Naive B cell (primary cell): Measurements from ENCODE around the gene MAP1B. TPM values are rescaled to one million over a fixed set of nuclear protein-coding genes. Genes with fewer than 3 reads are reported as not detected.

Source experiments
- ATAC-seq, 2 donors: fragments of 150-1000 bp; cut with Tn5 transposase; 2 replicates each; pipeline ENCODE4 v1.10.0; 2021; ENCODE audit warnings: low read depth in 2 of 2, mild to moderate bottlenecking in 2 of 2, moderate library complexity in 2 of 2
- DNase-seq: peaks from one replicate; pipeline ENCODE4 v3.0.0; 2022
- H3K27ac Mint-ChIP-seq, 6 donors: one replicate each; pipeline ENCODE4 v1.8.0; 2020 to 2022; ENCODE audit warnings: mild to moderate bottlenecking in 6 of 6, mixed read lengths in 6 of 6, moderate library complexity in 5 of 6, inconsistent platforms in 2 of 6
- H3K27me3 Mint-ChIP-seq, 3 donors: one replicate each; pipeline ENCODE4 v1.8.0; 2021 to 2022; ENCODE audit warnings: mixed read lengths in 3 of 3, mild to moderate bottlenecking in 1 of 3
- H3K36me3 Mint-ChIP-seq, 2 donors: one replicate each; pipeline ENCODE4 v1.8.0; 2020 to 2022; ENCODE audit warnings: mixed read lengths in 2 of 2, inconsistent platforms in 1 of 2, mild to moderate bottlenecking in 1 of 2
- H3K4me1 Mint-ChIP-seq, 3 donors: one replicate each; pipeline ENCODE4 v1.8.0; 2020 to 2022; ENCODE audit warnings: mixed read lengths in 3 of 3, inconsistent platforms in 1 of 3, mild to moderate bottlenecking in 1 of 3, moderate library complexity in 1 of 3
- H3K4me3 Mint-ChIP-seq, 8 donors: one replicate each; pipeline ENCODE4 v1.8.0; 2020 to 2022; ENCODE audit warnings: mild to moderate bottlenecking in 8 of 8, mixed read lengths in 8 of 8, moderate library complexity in 8 of 8, inconsistent platforms in 2 of 8
- H3K9me3 Mint-ChIP-seq, 7 donors: one replicate each; pipeline ENCODE4 v1.8.0; 2020 to 2022; ENCODE audit warnings: mixed read lengths in 7 of 7, mild to moderate bottlenecking in 5 of 7, inconsistent platforms in 2 of 7, moderate library complexity in 1 of 7
- polyA plus RNA-seq, 6 donors: library from polyadenylated mRNA; unstranded; fragments of 300-500 nt; fragmentation: Illumina TruSeq; gene quantifications; one replicate each; pipeline ENCODE4 v1.2.3, GENCODE V29; 2021; ENCODE audit warnings: low read depth in 6 of 6

MAP1B gene
- polyA plus RNA-seq, 6 donors from 2014 or later: 0.18 to 0.90 (median 0.35) TPM

DNA sequence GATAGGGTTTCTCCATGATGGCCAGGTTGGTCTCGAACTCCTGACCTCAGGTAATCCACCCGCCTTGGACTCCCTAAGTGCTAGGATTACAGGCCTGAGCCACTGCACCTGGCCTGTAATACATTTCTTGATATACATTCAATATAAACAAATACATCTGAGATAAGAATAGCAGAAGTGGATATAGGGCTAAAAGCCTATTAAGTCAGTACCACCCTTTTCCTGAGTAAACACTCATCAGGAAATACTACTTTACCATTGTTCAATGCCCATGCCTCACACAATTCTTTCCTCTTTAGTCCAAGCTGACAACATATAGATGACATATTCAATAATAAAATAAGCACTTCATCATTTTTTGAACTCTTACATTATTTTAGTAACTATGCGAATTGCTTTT is 148.0 kb downstream of the MAP1B start:
- Mint-ChIP-seq H3K27ac (peak overlapping the region in 1 of 6 donors; percentile 76), H3K4me3 (no peak overlapping the region), H3K4me1 (peaks cover 6 to 18% (median 6%) of the 10 kb centered on the region in 3 donors), H3K36me3 (peaks cover 8 to 18% of the 10 kb centered on the region in 2 donors), H3K9me3 (no peaks in the 10 kb centered on the region), H3K27me3 (no peaks in the 10 kb centered on the region)
- ATAC-seq (no peak), DNase-seq (no peak)

GRCh38 chr5:72255670-72256069 is 148.4 kb downstream of the MAP1B start:
- peaks cover 6 to 18% (median 6%) of the 10 kb centered on the region in 3 donors for H3K4me1 Mint-ChIP-seq
- peak overlapping the region in 1 of 6 donors; percentile 76 for H3K27ac Mint-ChIP-seq
- DNase-seq (no peak), ATAC-seq (no peak)
- no peaks in the 10 kb centered on the region for H3K27me3 Mint-ChIP-seq
- H3K4me3 Mint-ChIP-seq: no peak overlapping the region
- no peaks in the 10 kb centered on the region for H3K9me3 Mint-ChIP-seq
- H3K36me3 Mint-ChIP-seq: peaks cover 8 to 18% of the 10 kb centered on the region in 2 donors

DNA sequence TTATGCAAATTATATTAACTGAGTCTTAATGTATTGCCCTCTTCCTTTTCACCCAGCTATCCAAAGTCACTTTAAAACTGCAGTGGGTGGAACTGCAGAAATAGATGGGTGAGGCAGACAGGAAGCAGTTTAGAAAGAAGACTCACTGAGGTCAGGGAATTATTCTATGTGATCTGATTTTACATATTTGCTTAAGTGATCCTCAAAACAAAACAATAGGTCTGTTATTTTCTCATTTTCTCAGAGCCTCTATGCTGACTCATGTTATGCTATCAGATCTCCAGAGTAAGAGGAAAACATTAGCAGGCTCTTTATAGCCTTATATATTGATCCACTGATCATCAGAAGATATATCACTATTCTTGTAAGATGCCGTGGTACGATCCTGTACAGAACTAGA is 149.3 kb downstream of the MAP1B start:
- ATAC-seq: no peak
- Mint-ChIP-seq H3K4me3 (no peak overlapping the region), H3K27me3 (no peaks in the 10 kb centered on the region), H3K36me3 (peaks cover 8 to 10% of the 10 kb centered on the region in 2 donors), H3K27ac (no peak overlapping the region), H3K4me1 (peaks cover 6 to 15% (median 6%) of the 10 kb centered on the region in 3 donors), H3K9me3 (no peaks in the 10 kb centered on the region)
- no peak for DNase-seq

Other genes starting within 250 kb of the MAP1B start
- gene MRPS27, start 212.8 kb downstream of the MAP1B start, polyA plus RNA-seq: 10 to 100 TPM; 35.4 to 45.2 (median 40.3) TPM
- 1 to 10 TPM in 5 of 6 donors, under 1 TPM in 1; 0.11 to 5.8 (median 4.6) TPM for gene PTCD2, start 212.9 kb downstream of the MAP1B start, polyA plus RNA-seq